OCI-LY1 (cell line): ENCODE measurements around the gene SLC39A10.

ENCODE experiments used
- CTCF ChIP-seq: fragments of 200-600 bp; sonication (generic), shearing (Covaris generic); IDR thresholded peaks from 2 replicates; pipeline ENCODE4 v1.5.1; 2017; ENCODE audit warnings: mild to moderate bottlenecking, antibody characterized with exemption, low read length, moderate library complexity, mixed read lengths
- EZH2 ChIP-seq: fragments of 200-600 bp; sonication (generic), shearing (Covaris generic); IDR thresholded peaks from 2 replicates; pipeline ENCODE4 v1.8.0; 2017; ENCODE audit warnings: borderline replicate concordance, mixed run types, mild to moderate bottlenecking, antibody characterized with exemption, low read length, moderate library complexity, mixed read lengths

GRCh38 chr2:195677884-195678283 lies 20.9 kb downstream of the SLC39A10 start:
- TF ChIP-seq CTCF (no peak), EZH2 (no peak)
